GM20431 (cell line): ENCODE results near the gene ABO.
"Not testable (repeated sequence)": the region's sequence is repeated elsewhere in the genome, so short reads cannot be mapped to it uniquely, and the experiment has no call there.

Experiments used
- in situ Hi-C: fragments of 300-500 bp; cut with MseI, MboI; formaldehyde crosslinking; loops from one replicate; pipeline ENCODE4 v1.15.0; 2020; ENCODE audit warnings: low sequenced_read_pairs; ENCODE audit not compliant: unreplicated experiment

ABO gene

DNA sequence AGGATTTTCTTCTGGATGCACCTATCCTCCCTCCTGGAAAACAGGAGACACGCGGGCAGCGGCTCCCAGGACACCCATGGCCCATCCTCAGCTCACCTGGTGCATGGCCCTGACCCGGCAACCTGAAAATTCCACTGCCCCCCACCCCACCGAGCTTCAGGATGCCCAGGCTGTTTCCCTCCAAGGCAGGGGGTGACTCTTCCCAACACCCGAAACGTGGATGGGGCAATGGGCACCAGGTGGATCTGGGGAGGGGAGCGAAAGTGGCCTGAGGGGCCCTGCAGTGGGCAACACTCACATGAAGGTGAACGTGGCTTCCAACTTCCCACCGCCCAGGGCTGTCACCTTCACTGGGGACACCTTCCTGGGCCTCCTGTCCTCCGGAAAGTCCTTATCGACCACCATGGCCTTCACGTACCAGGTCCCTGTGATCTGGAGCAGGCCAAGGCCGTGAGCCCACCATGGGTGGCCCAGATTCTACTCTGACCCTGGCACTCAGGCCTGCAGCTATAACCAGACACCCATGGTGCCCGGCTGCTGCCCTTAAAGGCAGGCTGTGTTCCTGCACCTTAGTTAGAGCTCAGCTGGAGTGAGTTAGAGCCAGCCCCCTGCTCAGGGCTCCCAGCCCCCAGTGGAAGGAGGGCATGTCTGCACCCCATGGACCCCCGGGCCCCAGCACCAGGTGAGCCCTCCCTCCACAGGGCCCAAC, 66.7 kb downstream of the ABO start:
- in situ Hi-C loops = not testable (repeated sequence)

DNA sequence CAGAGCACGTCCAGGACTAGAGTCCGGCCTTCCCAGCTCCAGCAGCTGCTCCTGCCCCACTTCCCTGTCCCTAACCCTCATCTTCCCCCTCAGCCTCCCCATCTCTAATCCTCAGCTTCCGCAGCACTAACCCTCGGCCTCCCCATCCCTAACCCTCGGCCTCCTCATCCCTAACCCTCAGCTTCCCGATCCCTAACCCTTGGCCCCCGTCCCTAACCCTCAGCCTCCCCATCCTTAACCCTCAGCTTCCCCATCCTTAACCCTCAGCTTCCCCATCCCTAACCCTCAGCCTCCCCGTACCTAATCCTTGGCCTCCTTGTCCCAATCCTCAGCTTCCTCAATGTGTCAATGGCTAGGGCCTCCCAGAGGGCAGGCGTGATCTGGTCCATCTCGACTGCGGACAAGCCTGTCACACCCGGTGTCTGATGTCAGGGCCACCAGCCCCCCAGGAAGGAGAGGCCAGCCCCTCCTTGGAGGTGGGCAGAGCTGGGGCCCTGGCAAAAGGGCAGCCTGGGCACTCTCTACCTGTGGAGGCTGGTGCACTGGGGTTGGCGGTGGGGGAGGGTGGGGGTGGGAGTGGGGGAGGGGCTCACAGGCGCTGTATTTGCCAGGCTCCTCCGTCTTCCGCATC, 67.3 kb downstream of the ABO start:
- in situ Hi-C loops = no loop called here

DNA sequence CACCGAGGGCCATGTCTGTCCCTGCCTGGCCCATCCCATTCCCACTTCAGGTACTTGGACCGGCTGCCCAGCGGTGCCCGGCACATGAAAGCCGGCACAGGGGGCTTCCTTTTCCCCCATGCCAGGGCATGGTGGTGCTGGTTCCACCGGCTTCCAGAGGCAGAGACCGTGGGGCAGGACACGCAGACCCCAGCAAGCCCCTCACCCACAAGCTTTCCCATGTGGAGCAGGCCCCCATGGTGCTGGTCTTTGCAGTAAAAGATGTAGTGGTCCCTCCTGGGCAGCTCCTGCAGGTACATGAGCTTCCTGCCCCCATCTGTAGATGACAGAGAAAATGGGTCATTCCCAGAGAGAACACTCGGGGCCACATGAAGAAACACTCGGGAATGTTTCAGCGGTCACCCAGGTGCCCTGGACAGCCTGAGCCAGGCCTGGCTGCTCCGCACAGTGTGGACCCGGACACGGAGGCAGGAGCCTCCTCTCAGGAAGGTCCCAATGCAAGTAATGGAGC, 67.9 kb downstream of the ABO start:
- in situ Hi-C loops = no loop called here

GRCh38 chr9:133205996-133206931, 68.7 kb downstream of the ABO start:
- in situ Hi-C loops = no loop called here

DNA sequence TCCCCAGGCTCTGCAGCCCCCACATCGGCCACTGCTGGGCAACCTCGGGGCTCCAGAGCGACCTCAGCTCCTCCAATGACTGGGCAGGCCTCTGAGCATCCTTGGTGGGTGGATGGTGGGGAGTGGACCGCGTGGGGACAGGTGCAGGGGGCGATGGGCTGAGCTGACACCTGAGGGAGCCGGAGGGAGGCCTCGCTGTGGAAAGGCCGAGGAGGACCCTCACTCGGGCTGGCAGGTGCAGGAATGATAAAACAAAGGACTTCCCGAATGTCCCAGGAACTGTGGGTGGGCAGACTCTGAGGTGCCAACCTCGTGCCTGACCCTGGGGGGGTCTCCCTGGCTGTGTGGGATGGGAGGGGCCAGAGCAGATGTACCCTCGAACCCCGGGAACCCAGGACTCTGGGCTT, 69.5 kb downstream of the ABO start:
- in situ Hi-C loops = not testable (repeated sequence)
